T-helper 2 cell treated with Interferon-gamma antibody and Interleukin-4, amounts not matched to agents 100 ng/mL and 5 ng/mL, for 36 hours (primary cell): Measurements from ENCODE around the gene KIAA0753. TPM values are rescaled to one million over a fixed set of nuclear protein-coding genes. Genes with fewer than 3 reads are reported as not detected.

Source experiments
- intact Hi-C: fragments of 100-400 bp; cut with micrococcal nuclease; formaldehyde crosslinking; loops from one replicate; pipeline ENCODE4 v1.15.1; 2023
- total RNA-seq: library from RNA; stranded (reverse); gene quantifications from 2 replicates; pipeline ENCODE4 v1.2.3, GENCODE V29; 2022

Gene KIAA0753
- total RNA-seq, 1 donor from 2014 or later = 16.5 TPM

- intact Hi-C loops = loop anchor here (10.0 kb wide), 1 partner anchor 86 kb away; the partner anchor contains the start of gene XAF1
These were observed 28.4 kb upstream of the KIAA0753 start for GRCh38 chr17:6668727-6669425.

GRCh38 chr17:6668219-6668618, 27.7 kb upstream of the KIAA0753 start:
- intact Hi-C loops = loop anchor here (10.0 kb wide), 1 partner anchor 87 kb away; the partner anchor contains the start of gene XAF1

GRCh38 chr17:6667516-6667915, 27.0 kb upstream of the KIAA0753 start:
- intact Hi-C loops = loop anchor here (2.0 to 10.0 kb wide), 2 partner anchors 87 to 179 kb away; partner anchors contain the start of gene XAF1

GRCh38 chr17:6666557-6666956, 26.0 kb upstream of the KIAA0753 start:
- intact Hi-C loops = loop anchor here (2.0 to 10.0 kb wide), 2 partner anchors 88 to 180 kb away; partner anchors contain the start of gene XAF1

- intact Hi-C loops = loop anchor here (2.0 to 10.0 kb wide), 2 partner anchors 89 to 181 kb away; partner anchors contain the start of gene XAF1
These were observed 25.6 kb upstream of the KIAA0753 start for GRCh38 chr17:6666077-6666521.

GRCh38 chr17:6663200-6663599, 22.7 kb upstream of the KIAA0753 start:
- intact Hi-C loops = loop anchor here (10.0 kb wide), 1 partner anchor 92 kb away; the partner anchor contains the start of gene XAF1

GRCh38 chr17:6661464-6661848, 20.9 kb upstream of the KIAA0753 start:
- intact Hi-C loops = loop anchor here (10.0 kb wide), 1 partner anchor 93 kb away; the partner anchor contains the start of gene XAF1

GRCh38 chr17:6660805-6661463, 20.4 kb upstream of the KIAA0753 start:
- intact Hi-C loops = loop anchor here (10.0 kb wide), 1 partner anchor 94 kb away; the partner anchor contains the start of gene XAF1

GRCh38 chr17:6660101-6660500, 19.6 kb upstream of the KIAA0753 start:
- intact Hi-C loops = loop anchor here (10.0 kb wide), 1 partner anchor 95 kb away; the partner anchor contains the start of gene XAF1

- intact Hi-C loops = loop anchor here (10.0 kb wide), 1 partner anchor 1714 kb away; the partner anchor contains the start of genes PFN1, RNF167 and SLC25A11
These were observed 17.9 kb upstream of the KIAA0753 start for GRCh38 chr17:6658411-6658810.

GRCh38 chr17:6657633-6658287, 17.2 kb upstream of the KIAA0753 start:
- intact Hi-C loops = loop anchor here (10.0 kb wide), 1 partner anchor 1713 kb away; the partner anchor contains the start of genes PFN1, RNF167 and SLC25A11

- intact Hi-C loops = loop anchor here (10.0 kb wide), 1 partner anchor 1712 kb away; the partner anchor contains the start of genes PFN1, RNF167 and SLC25A11
These were observed 16.5 kb upstream of the KIAA0753 start for GRCh38 chr17:6656797-6657632.

- intact Hi-C loops = loop anchor here (10.0 kb wide), 1 partner anchor 1711 kb away; the partner anchor contains the start of genes PFN1, RNF167 and SLC25A11
These were observed 15.3 kb upstream of the KIAA0753 start for GRCh38 chr17:6655732-6656361.

GRCh38 chr17:6654841-6655731, 14.6 kb upstream of the KIAA0753 start:
- intact Hi-C loops = loop anchor here (5.0 to 10.0 kb wide), 3 partner anchors 1073 to 1710 kb away; partner anchors contain the start of genes DERL2, MIS12, NLRP1 and PFN1

- intact Hi-C loops = loop anchor here (1.0 to 10.0 kb wide), 4 partner anchors 12 to 1707 kb away; partner anchors contain the start of genes DERL2, KIAA0753, MIS12 and NLRP1
These were observed 11.5 kb upstream of the KIAA0753 start for GRCh38 chr17:6651919-6652452.

- intact Hi-C loops = loop anchor here (1.0 to 10.0 kb wide), 4 partner anchors 11 to 1707 kb away; partner anchors contain the start of genes DERL2, KIAA0753, MIS12 and NLRP1
These were observed 10.9 kb upstream of the KIAA0753 start, which contains the start of the genes C17orf100 and MED31 for GRCh38 chr17:6651354-6651918. C17orf100 (plus strand) TSS chr17:6651762; CDS start chr17:6651914, 152 bp downstream. MED31 (minus strand) TSS chr17:6651605; CDS start chr17:6651528, 77 bp downstream.

GRCh38 chr17:6648181-6648580, 7.7 kb upstream of the KIAA0753 start:
- intact Hi-C loops = loop anchor here (1.0 to 10.0 kb wide), 2 partner anchors 175 to 203 kb away; partner anchors contain the start of gene PIMREG
